ENCODE results near the gene FUT1.

The FUT1 gene

GRCh38 chr19:48716562-48717291 is 35.7 kb downstream of the FUT1 start:
- H3K4me3 ChIP-seq (ENCODE audit: low read depth, low read length), result no peak overlapping the region
- DNase-seq, result no peak
- no peaks in the 10 kb centered on the region for H3K27me3 ChIP-seq (ENCODE audit: insufficient read depth, low read depth, severe bottlenecking)
- H3K9me3 ChIP-seq (ENCODE audit: severe bottlenecking), result no peaks in the 10 kb centered on the region
- TF ChIP-seq CTCF (IDR thresholded peaks at IDR 0.05; ENCODE audit: low read depth, low read length), result no peak
- H3K36me3 ChIP-seq, result no peaks in the 10 kb centered on the region; the same call in 1 of the 2 replicates
- no peak overlapping the region for H3K27ac ChIP-seq

DNA sequence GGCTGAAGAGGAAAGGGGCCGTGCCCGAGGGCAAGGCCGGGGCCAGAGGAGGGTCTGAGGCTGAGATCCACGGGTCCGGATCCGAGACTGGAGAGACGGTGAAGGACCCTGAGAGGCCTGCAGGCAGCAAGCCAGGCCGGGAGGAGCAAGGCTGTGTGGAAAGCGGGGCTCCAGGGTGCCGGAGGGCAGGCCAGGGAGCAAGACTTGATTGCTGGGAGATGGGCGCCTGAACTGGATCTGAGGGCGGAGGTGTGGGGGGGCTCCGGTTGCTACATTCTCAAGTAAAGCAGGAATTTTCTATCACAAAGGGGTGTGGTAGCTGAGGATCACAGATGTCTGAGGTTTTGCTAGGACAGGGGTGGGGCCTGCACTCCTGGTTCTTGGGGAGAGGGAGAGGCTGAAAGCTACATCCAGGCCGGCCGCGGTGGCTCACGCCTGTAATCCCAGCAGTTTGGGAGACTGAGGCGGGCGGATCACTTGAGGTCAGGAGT is 36.7 kb downstream of the FUT1 start:
- TF ChIP-seq CTCF (IDR thresholded peaks at IDR 0.05; ENCODE audit: low read depth, low read length), result no peak
- no peak overlapping the region for H3K4me3 ChIP-seq (ENCODE audit: low read depth, low read length)

GRCh38 chr19:48714759-48715675 is 37.4 kb downstream of the FUT1 start:
- Histone ChIP-seq H3K36me3 (no peaks in the 10 kb centered on the region), H3K4me3 (ENCODE audit: low read depth, low read length) (peak overlapping the region; percentile 42), H3K9me3 (ENCODE audit: severe bottlenecking) (no peaks in the 10 kb centered on the region), H3K27me3 (ENCODE audit: insufficient read depth, low read depth, severe bottlenecking) (no peaks in the 10 kb centered on the region), H3K27ac (peak overlapping the region; percentile 81)
- TF ChIP-seq CTCF (IDR thresholded peaks at IDR 0.05; ENCODE audit: low read depth, low read length), result no peak
- DNase-seq, result no peak

More for the DNA sequence above, 36.7 kb downstream of the FUT1 start:
- no peak overlapping the region; the same call in 1 of the 2 replicates for H3K27ac ChIP-seq
- DNase-seq, result no peak
- no peaks in the 10 kb centered on the region for H3K9me3 ChIP-seq (ENCODE audit: severe bottlenecking)
- H3K27me3 ChIP-seq (ENCODE audit: insufficient read depth, low read depth, severe bottlenecking), result no peaks in the 10 kb centered on the region
- no peaks in the 10 kb centered on the region; the same call in 1 of the 2 replicates for H3K36me3 ChIP-seq

GRCh38 chr19:48713864-48714755 is 38.3 kb downstream of the FUT1 start:
- DNase-seq, result peak; percentile 99
- Histone ChIP-seq H3K27me3 (ENCODE audit: insufficient read depth, low read depth, severe bottlenecking) (no peaks in the 10 kb centered on the region), H3K36me3 (no peaks in the 10 kb centered on the region), H3K9me3 (ENCODE audit: severe bottlenecking) (no peaks in the 10 kb centered on the region), H3K4me3 (ENCODE audit: low read depth, low read length) (peak overlapping the region; percentile 70), H3K27ac (peak overlapping the region; percentile 81)
- no peak for TF ChIP-seq CTCF (IDR thresholded peaks at IDR 0.05; ENCODE audit: low read depth, low read length)
